K562 (cell line): ENCODE measurements around the gene WDCP. TPM values are rescaled to one million over a fixed set of nuclear protein-coding genes. Genes with fewer than 3 reads are reported as not detected.

Experiments used
- ARID4B ChIP-seq: sonication (generic); formaldehyde crosslinking; IDR thresholded peaks from 2 replicates; pipeline ENCODE4 v1.8.0; 2022; ENCODE audit warnings: mild to moderate bottlenecking, missing genetic modification reagents
- CBX5 ChIP-seq: IDR thresholded peaks from 2 replicates; pipeline ENCODE4 v1.6.1; 2014; ENCODE audit warnings: low read depth, borderline replicate concordance
- CCNT2 ChIP-seq: IDR thresholded peaks from 2 replicates; pipeline ENCODE4 v1.6.1; 2011; ENCODE audit warnings: borderline replicate concordance, low read depth, mild to moderate bottlenecking, moderate library complexity, mixed read lengths, low read length; ENCODE audit not compliant: insufficient read length; ENCODE audit errors: extremely low read depth
- EHMT2 ChIP-seq: fragments of 450-650 bp; IDR thresholded peaks from 2 replicates; pipeline ENCODE4 v1.6.1; 2018; ENCODE audit warnings: antibody characterized with exemption
- FOXA3 ChIP-seq, 2 experiments: fragments of 450-650 bp in 1 of 2; sonication (generic) in 1 of 2; formaldehyde crosslinking; IDR thresholded peaks in 1 of 2; conservative IDR thresholded peaks in 1 of 2; 2 replicates each; pipeline versions ENCODE4 v1.4.0 to v1.8.0; 2020 to 2022; ENCODE audit warnings: mild to moderate bottlenecking in 2 of 2, missing genetic modification reagents in 1 of 2
- HMG20B ChIP-seq: fragments of 250-450 bp; sonication (Bioruptor Pico); IDR thresholded peaks from 2 replicates; pipeline ENCODE4 v1.5.0; 2021; ENCODE audit warnings: mild to moderate bottlenecking
- IRF9 ChIP-seq: fragments of 450-650 bp; IDR thresholded peaks from 2 replicates; pipeline ENCODE4 v1.6.1; 2016; ENCODE audit warnings: missing biosample characterization, missing genetic modification characterization
- KDM1A ChIP-seq, 2 experiments: fragments of 450-650 bp; IDR thresholded peaks; 2 replicates each; pipeline ENCODE4 v1.6.1; 2016; ENCODE audit warnings: mild to moderate bottlenecking in 2 of 2
- KLF16 ChIP-seq: IDR thresholded peaks from 2 replicates; pipeline ENCODE4 v1.6.1; 2016; ENCODE audit warnings: antibody characterized with exemption
- LCOR ChIP-seq: sonication (generic); formaldehyde crosslinking; IDR thresholded peaks from 2 replicates; pipeline ENCODE4 v1.8.0; 2022; ENCODE audit warnings: mild to moderate bottlenecking, missing genetic modification reagents
- MYNN ChIP-seq, 2 experiments: sonication (generic); formaldehyde crosslinking in 1 of 2; IDR thresholded peaks; 2 replicates each; pipeline versions ENCODE4 v1.5.0 to v1.6.1; 2016 to 2020; ENCODE audit warnings: antibody characterized with exemption in 1 of 2, missing genetic modification reagents in 1 of 2
- NRF1 ChIP-seq, 2 experiments: fragments of 450-650 bp; IDR thresholded peaks in 1 of 2; conservative IDR thresholded peaks in 1 of 2; 2 replicates each; pipeline ENCODE4 v1.6.1; 2014; ENCODE audit warnings: mild to moderate bottlenecking in 2 of 2
- PHF8 ChIP-seq: fragments of 200-600 bp; sonication (generic); IDR thresholded peaks from 2 replicates; pipeline ENCODE4 v1.6.1; 2012; ENCODE audit warnings: mixed run types, mild to moderate bottlenecking, inconsistent platforms, low read length, moderate library complexity, borderline replicate concordance
- POLR2H ChIP-seq: IDR thresholded peaks from 2 replicates; pipeline ENCODE4 v1.6.1; 2016; ENCODE audit warnings: missing genetic modification characterization, low read depth, mild to moderate bottlenecking, control low read depth, missing compliant biosample characterization, moderate library complexity
- RNF2 ChIP-seq: sonication (generic); IDR thresholded peaks from 2 replicates; pipeline ENCODE4 v1.6.1; 2016
- TCF7L2 ChIP-seq: fragments of 150-350 bp; IDR thresholded peaks from 2 replicates; pipeline ENCODE4 v1.6.1; 2016; ENCODE audit warnings: low read depth, mild to moderate bottlenecking, low read length, moderate library complexity
- ZBTB1 ChIP-seq: sonication (generic); formaldehyde crosslinking; IDR thresholded peaks from 2 replicates; pipeline ENCODE4 v1.8.1; 2023; ENCODE audit warnings: missing genetic modification reagents, low read depth, mild to moderate bottlenecking, borderline replicate concordance
- ZNF395 ChIP-seq: fragments of 200-800 bp; sonication (Bioruptor generic); IDR thresholded peaks from 2 replicates; pipeline ENCODE4 v1.6.1; 2017; ENCODE audit warnings: missing genetic modification characterization, missing compliant biosample characterization
- ZNF766 ChIP-seq: fragments of 200-800 bp; sonication (Bioruptor generic); conservative IDR thresholded peaks from 2 replicates; pipeline ENCODE4 v1.6.1; 2016; ENCODE audit warnings: missing genetic modification characterization, missing compliant biosample characterization
- ZSCAN32 ChIP-seq: fragments of 450-650 bp; formaldehyde crosslinking; IDR thresholded peaks from 2 replicates; pipeline ENCODE4 v1.4.0; 2020; ENCODE audit warnings: mild to moderate bottlenecking, moderate library complexity
- polyA plus RNA-seq, 8 experiments: library from polyadenylated mRNA; depleted of rRNA in 4 of 8; stranded (reverse) in 5 of 8; unstranded in 3 of 8; fragments of >200 nt; fragmentation: Nextera tagmentation in 2 of 8; fragmentation: Illumina TruSeq in 1 of 8; extraction: Ambion mirVana in 2 of 8; extraction: Trizol in 1 of 8; gene quantifications; 2 replicates each; pipeline versions ENCODE4 v1.2.1 to v1.2.3, GENCODE V29; 2011 to 2014; ENCODE audit warnings: inconsistent platforms in 1 of 8, missing spikeins in 1 of 8
- total RNA-seq, 7 experiments: library from RNA; depleted of rRNA in 6 of 7; stranded (reverse); fragments of >200 nt in 6 of 7; fragmentation: Illumina TruSeq in 2 of 7; extraction: Trizol in 2 of 7; gene quantifications; 2 replicates each; pipeline versions ENCODE4 v1.2.1 to v1.2.3, GENCODE V29; 2011 to 2021; ENCODE audit warnings: low replicate concordance in 1 of 7

The WDCP gene
- total and polyA plus RNA-seq, 9 of the 15 experiments (the other 6 are each of a cell fraction or from before 2014, with no cell fraction given): 10.1 to 41.4 (median 21.8) TPM

GRCh38 chr2:24083567-24084385 lies 36.6 kb upstream of the WDCP start (continued):
- TF ChIP-seq IRF9 (tag) (no peak), LCOR (CRISPR knock-in tag) (0 out of 2 replicates have a peak, but pooled peaks have one; percentile 83), EHMT2 (no peak), NRF1 (conservative IDR thresholded peaks at IDR 0.05 in 1 of 2, IDR thresholded peaks at IDR 0.05 in 1 of 2) (peak; percentile 76 to 81), ZNF395 (peak; percentile 72), ZSCAN32 (CRISPR knock-in tag) (no peak), ZNF766 (peak; percentile 45; the same call in 1 of the 2 replicates), CBX5 (0 out of 2 replicates have a peak, but pooled peaks have one; percentile 3), RNF2 (no peak), KLF16 (peak; percentile 75), HMG20B (CRISPR knock-in tag) (no peak), FOXA3 (CRISPR knock-in tag; conservative IDR thresholded peaks at IDR 0.05 in 1 of 2, IDR thresholded peaks at IDR 0.05 in 1 of 2) (0 out of 4 replicates have a peak, but pooled peaks of 1 of the 2 experiments have one; percentile 25), PHF8 (peak; percentile 47; the same call in 1 of the 2 replicates), KDM1A (IDR thresholded peaks at IDR 0.05) (peak; percentile 80 to 89), ARID4B (CRISPR knock-in tag) (0 out of 2 replicates have a peak, but pooled peaks have one; percentile 51), POLR2H (tag) (0 out of 2 replicates have a peak, but pooled peaks have one; percentile 8), ZBTB1 (CRISPR knock-in tag) (peak; percentile 84; the same call in 1 of the 2 replicates), MYNN (IDR thresholded peaks at IDR 0.05) (0 out of 2 replicates have a peak, but pooled peaks have one; percentile 50), MYNN (CRISPR knock-in tag; IDR thresholded peaks at IDR 0.05) (no peak), CCNT2 (no peak), TCF7L2 (no peak)
